Activated CD4-positive, alpha-beta T cell treated with anti-CD3 and anti-CD28 coated beads, Interleukin-2, Interleukin-4, amounts not matched to agents 100 ng/mL and 50 ng/mL, durations not matched to agents 16 hours and 8 hours (primary cell): ENCODE data around the gene HOXB8.

ENCODE experiments used
- DNase-seq: peaks from one replicate; pipeline ENCODE4 v3.0.0-alpha.2; 2020; ENCODE audit warnings: low spot score

The HOXB8 gene

GRCh38 chr17:48637323-48638260 is 22.5 kb upstream of the HOXB8 start:
- no peak for DNase-seq

DNA sequence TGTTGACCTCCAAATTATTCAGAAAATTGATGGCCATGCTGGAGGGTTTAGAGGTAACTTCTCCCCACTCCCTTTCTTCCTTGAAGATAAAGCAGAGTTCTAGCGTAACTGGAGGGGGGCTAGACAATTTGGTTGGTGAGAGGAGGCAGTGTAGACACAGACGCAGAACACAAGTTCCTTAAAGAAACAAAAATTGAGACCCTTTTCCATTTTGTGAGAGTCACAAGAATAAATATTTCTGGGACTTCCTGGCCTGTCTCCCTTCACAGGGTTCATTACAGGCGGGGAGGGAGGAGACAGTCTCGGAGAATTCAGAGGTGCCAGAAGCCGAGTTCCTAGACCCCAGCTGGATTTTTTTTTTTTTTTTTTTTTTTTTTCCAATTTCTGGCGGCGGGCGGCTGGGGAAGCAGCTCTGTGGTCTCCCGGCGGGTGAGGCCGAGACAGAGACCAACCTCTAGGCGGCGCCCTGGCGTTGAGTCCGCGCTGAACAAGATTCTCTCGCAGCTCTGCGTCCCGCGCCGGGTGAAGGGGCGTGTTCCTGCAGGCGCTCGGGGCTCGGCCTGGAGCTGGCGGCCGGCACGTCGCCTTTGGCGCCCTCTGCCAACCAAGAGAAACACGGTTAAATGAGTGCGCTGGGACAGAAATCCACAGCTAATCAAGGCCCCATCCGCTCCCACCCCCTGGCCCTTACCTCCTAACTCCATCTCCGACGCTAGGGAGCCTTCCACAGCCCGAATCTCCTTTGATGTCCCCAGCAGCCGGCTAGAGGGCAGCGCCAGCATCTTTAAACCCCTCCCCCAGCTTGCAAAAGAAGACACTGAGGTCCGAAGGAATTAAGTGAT is 21.3 kb upstream of the HOXB8 start:
- peak; percentile 83 for DNase-seq

GRCh38 chr17:48634493-48635208 is 19.6 kb upstream of the HOXB8 start:
- no peak for DNase-seq

DNA sequence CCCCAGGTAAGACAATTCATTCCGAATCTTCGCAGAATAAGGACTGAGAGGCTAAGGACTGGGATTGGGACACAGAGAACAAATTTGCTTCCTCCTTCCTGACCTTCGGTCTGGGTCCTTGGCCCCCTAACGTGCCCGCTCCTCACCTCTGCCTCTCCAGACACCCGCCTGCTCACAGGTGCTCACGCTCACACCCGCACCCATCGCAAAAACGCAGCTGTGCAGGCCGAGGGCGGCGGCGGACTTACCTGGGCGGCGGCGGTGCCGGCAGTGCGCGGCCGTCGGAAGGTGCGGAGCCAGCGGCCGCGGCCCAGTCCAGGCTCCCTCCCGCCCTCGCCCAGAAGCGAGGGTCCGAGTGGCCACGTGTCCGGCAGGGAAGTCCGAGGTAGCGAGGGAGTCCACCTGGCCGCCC is 18.2 kb upstream of the HOXB8 start:
- DNase-seq = no peak

- no peak for DNase-seq
These were observed 17.6 kb upstream of the HOXB8 start for GRCh38 chr17:48632579-48633265.

DNA sequence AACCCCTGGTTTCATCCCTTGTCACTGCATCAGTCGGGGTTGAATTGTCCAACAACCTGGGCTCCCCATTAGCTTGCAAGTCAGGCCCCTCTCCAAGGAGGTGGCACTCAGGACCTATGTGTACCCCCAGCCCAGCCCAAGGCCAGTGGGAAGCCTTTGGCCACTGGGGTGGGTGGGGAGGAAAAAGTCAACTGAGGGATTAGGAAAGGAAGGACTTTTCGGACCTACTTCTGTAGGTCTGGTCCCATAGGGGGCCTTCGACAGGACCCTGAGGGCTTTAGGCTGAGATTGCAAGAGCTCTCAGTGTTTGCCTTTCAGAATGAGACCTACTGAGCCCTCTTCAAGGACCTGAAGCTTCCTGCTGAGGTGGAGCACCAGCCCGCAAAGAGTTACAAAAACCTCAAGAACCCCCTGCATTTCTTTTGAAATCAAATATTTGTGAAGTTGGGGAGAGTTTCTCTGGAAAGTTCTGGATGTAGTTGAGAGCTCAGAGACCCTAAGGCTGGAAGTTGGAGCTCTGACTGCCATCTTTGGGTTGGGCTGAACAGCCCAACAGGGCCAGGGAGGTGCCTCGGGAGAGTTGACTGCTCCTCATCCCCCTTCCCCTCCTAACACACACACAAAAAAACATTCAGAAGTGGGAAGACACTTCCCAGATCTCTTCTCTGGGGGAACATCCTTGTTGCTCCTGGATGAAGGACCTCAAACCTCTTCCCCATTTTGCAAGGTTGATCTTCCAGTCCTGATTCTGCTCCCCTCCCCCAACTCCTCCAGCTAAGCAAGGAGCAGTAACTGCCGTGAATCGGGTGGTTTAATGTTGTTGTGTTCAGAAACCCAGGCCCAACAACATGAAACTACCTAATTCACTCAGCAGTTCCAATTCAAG is 16.8 kb upstream of the HOXB8 start:
- DNase-seq = peak; percentile 21

DNA sequence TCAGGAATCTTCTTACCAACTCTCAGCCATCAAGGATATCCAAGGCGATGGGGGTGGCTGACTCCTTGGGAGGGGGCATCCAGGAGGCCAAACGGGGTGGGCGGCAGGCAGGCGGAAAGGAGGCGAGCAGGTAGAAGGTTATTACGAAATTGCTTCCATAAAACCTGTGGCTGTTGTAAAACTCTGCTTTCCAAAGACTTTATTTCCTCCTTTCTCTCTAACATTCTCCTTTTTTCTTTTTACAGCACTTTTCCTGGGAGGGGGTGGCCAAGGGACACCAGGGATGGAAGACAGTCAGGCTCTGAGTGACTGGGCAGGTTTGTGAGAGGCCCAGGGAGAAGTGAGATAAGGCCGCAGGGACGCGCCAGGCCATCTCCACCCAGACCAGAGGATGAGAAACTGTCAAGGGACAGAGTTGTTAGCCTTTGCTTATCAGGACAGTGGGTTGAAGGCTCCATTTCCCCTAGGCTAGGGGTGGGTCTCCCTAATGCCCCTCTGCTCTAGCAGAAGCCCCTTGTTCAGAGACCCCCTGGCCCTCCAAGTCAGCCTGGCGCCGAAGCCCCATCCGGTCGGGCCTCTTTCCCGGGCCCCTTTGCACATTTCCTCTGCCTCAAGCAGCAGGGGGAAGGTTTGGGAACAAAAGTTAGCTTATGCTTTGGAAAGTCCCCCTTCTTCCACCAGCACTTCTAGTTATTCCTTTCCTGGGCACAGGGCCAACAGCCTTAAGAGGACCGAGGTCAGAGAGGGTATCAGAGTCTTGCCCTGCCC is 16.0 kb upstream of the HOXB8 start:
- no peak for DNase-seq

DNA sequence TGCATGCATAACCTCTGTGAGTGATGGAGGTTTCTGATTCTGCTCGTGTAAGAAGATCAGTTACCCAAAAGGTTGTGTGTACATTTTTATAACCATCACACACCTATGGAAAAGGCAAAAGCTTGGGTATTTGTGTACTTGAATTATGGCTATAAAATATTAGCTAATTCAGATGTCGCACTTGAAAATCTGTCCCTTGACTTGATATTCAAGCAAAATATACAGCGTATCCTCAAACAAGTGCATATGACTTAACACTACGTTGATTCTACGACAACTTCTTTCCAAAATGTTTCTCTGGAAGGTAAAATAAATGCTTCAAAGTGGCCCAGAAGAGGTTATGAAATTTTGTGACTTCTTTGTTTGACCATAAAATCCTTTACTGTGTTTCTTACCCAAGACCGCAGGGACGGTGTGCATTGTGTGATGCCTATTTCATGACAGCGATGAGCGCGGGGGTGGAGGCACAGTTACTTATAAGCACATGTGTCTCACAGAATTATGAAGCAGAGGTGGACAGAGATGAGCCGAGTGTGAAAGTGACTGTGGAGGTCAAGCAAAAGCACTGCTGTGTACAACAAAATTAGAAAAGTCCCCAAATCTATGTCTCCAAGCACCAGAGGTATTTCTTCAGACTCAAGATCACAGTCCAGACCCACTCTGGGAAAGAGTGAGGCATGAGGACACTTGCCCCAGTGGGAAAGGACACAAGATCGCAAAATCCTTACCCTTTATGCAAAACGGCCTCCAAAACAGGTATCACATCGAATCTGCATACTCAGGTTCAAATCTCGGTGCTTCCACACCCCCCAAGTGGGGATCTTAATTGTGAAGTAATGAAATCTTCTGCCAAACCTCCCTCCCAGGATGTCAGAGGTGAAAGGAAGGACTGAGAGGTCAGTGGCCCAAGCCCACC is 15.2 kb upstream of the HOXB8 start:
- DNase-seq = no peak

GRCh38 chr17:48629411-48629759 is 14.3 kb upstream of the HOXB8 start:
- no peak for DNase-seq

DNA sequence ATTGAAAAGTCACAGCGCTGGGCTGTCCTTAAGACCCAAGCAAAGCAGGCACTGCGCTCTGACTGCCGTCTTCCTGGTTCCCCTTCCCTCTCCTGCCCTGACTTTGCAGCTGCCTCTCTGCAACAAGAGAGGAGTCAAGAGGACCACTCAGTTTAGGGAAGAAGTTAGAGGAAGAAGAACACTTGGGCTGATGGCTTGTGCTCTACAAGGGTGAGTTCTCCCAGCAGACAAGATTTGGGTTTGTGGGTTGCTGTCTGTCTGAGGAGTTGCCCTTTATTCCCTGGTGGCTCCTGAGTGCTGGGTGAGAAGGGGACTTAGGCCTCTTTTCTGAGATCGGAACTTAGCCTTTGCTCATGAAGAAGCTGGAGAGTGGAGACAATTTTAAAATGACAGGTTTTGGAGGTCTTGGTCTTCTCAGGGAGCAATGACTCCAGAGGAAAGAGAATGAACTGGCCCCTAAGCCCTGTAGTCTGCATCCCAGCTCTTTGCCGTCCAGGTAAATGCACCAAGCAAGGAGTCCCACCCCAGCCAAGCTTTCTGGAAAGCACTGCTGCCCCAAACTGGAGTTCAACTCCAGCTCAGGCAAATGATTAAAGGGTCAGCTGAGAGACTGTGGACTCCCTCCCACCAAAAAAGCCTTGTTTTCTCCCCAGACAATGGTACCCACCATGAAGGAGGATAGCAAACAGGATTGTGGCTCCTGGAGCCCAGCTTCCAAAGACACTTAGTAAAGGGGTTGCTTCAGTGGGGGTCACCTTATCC is 13.7 kb upstream of the HOXB8 start:
- DNase-seq = no peak

- no peak for DNase-seq
These were observed 12.8 kb upstream of the HOXB8 start for GRCh38 chr17:48627623-48628521.

GRCh38 chr17:48627118-48627597 is 12.1 kb upstream of the HOXB8 start:
- no peak for DNase-seq

- DNase-seq = no peak
These were observed 11.4 kb upstream of the HOXB8 start, which contains the start of gene HOXB9 for GRCh38 chr17:48626245-48627117. Gene HOXB9 (minus strand): TSS chr17:48626358. CDS start chr17:48626269, 89 bp downstream.

DNA sequence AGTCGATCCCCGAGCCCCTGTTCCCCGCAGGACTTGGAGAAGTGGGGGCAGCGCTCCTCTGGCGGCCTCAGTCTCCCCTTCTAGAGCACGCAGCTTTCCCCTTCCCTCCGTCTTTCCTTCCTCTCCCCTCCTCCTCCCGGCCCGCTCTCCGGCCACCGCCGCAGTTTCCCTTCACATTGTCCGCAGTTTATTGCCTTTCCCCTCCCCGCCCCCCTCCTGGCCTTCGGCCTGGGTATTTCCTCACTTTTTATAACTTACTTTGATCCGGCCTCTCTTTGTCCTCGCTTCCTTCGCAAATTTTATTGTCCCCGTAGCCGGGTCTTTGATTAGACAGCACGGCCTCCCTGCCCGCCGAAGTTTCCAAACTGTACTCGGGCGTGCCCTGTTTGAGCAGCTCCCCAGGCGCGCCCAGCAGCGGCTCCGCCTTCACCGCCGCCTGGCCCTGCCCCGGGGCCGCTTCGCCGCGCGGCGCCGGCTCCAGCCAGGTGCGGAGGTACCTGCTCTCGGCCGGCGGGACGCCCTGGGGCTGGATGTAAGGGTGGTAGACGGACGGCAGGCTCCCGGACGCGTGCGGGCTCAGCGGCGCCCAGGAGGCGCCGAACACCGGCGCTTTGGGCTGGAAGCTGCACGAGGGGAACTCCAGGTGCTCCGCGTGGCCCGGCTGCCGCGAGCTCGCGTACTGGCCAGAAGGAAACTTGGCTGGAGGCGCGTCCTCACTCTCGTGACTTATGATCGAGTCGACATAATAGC is 10.6 kb upstream of the HOXB8 start:
- peak; percentile 15 for DNase-seq
